HAP-1 (cell line): ENCODE data around the gene FRYL.
A peak's percentile ranks its signal among the peaks of the same experiment; 100 is the strongest.
"Not testable (repeated sequence)": the region's sequence is repeated elsewhere in the genome, so short reads cannot be mapped to it uniquely, and the experiment has no call there.

Experiments
- DNase-seq, 2 experiments: peaks; one replicate each; pipeline ENCODE4 v3.0.0-alpha.2; 2016 to 2020; ENCODE audit warnings: low spot score in 2 of 2
- H3K27me3 ChIP-seq: fragments of 250-450 bp; sonication (Bioruptor Pico); 2 replicates; pipeline ENCODE4 v1.5.1; 2020; ENCODE audit warnings: low read depth, mild to moderate bottlenecking, moderate library complexity
- H3K36me3 ChIP-seq: fragments of 250-450 bp; sonication (Bioruptor Pico); replicated peaks from 2 replicates; pipeline ENCODE4 v1.5.1; 2020; ENCODE audit warnings: mild to moderate bottlenecking
- H3K4me1 ChIP-seq: fragments of 250-450 bp; sonication (Bioruptor Pico); 2 replicates; pipeline ENCODE4 v1.5.1; 2020; ENCODE audit warnings: mild to moderate bottlenecking
- H3K4me3 ChIP-seq: fragments of 250-450 bp; sonication (Bioruptor Pico); 2 replicates; pipeline ENCODE4 v1.5.1; 2020; ENCODE audit warnings: mild to moderate bottlenecking, moderate library complexity
- H3K9me3 ChIP-seq: fragments of 250-450 bp; sonication (Bioruptor Pico); 2 replicates; pipeline ENCODE4 v1.5.1; 2020; ENCODE audit warnings: mild to moderate bottlenecking, moderate library complexity
- in situ Hi-C: fragments of 300-500 bp; cut with MboI; formaldehyde crosslinking; loops from 3 replicates; pipeline ENCODE4 v1.14.3; 2020; ENCODE audit warnings: low sequenced_read_pairs, inconsistent platforms, mixed read lengths

FRYL gene

GRCh38 chr4:48718818-48719465 is 61.1 kb downstream of the FRYL start:
- Histone ChIP-seq H3K27me3 (no peaks in the 10 kb centered on the region), H3K4me3 (no peak overlapping the region), H3K4me1 (peaks cover 12% of the 10 kb centered on the region), H3K9me3 (peaks cover 4% of the 10 kb centered on the region; the same call in 1 of the 2 replicates), H3K36me3 (no peaks in the 10 kb centered on the region)
- in situ Hi-C loops: no loop called here
- no peak for DNase-seq

- H3K4me3 ChIP-seq, H3K27me3 ChIP-seq, H3K36me3 ChIP-seq, H3K9me3 ChIP-seq, H3K4me1 ChIP-seq, DNase-seq, in situ Hi-C loops: not testable (repeated sequence)
Observed at GRCh38 chr4:48716285-48716684, 63.8 kb downstream of the FRYL start.

- Histone ChIP-seq H3K9me3 (no peaks in the 10 kb centered on the region), H3K36me3 (no peaks in the 10 kb centered on the region), H3K4me1 (no peaks in the 10 kb centered on the region), H3K4me3 (no peak overlapping the region), H3K27me3 (no peaks in the 10 kb centered on the region)
- no peak for DNase-seq
- in situ Hi-C loops: no loop called here
Observed at GRCh38 chr4:48710446-48711209, 69.5 kb downstream of the FRYL start.

DNA sequence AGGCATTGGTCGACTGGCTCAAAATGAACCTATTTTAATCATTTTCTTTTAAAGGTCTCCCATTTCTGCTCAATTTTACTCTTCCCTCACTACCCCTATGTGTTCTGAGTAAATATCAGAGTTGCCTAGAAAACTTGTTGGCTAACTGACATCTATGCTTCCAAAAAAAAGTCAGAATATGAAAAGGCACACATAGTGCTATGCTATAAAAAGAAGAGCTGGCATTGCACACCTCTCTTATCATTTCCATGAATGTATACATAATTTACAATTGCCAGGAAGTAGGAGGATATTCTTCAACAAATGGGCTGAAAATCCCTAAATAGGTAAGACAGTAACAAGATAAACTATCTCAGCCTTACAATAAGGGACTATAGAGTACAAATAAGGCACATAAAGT is 70.2 kb downstream of the FRYL start:
- in situ Hi-C loops: no loop called here
- H3K4me3 ChIP-seq: no peak overlapping the region
- no peaks in the 10 kb centered on the region for H3K27me3 ChIP-seq
- no peaks in the 10 kb centered on the region for H3K9me3 ChIP-seq
- no peak for DNase-seq
- no peaks in the 10 kb centered on the region for H3K36me3 ChIP-seq
- H3K4me1 ChIP-seq: peaks cover 2% of the 10 kb centered on the region; the same call in 1 of the 2 replicates

GRCh38 chr4:48708610-48709009 is 71.5 kb downstream of the FRYL start:
- peaks cover 6% of the 10 kb centered on the region for H3K4me1 ChIP-seq
- in situ Hi-C loops: no loop called here
- no peaks in the 10 kb centered on the region for H3K9me3 ChIP-seq
- H3K27me3 ChIP-seq: no peaks in the 10 kb centered on the region
- no peak overlapping the region for H3K4me3 ChIP-seq
- H3K36me3 ChIP-seq: no peaks in the 10 kb centered on the region
- no peak for DNase-seq

DNA sequence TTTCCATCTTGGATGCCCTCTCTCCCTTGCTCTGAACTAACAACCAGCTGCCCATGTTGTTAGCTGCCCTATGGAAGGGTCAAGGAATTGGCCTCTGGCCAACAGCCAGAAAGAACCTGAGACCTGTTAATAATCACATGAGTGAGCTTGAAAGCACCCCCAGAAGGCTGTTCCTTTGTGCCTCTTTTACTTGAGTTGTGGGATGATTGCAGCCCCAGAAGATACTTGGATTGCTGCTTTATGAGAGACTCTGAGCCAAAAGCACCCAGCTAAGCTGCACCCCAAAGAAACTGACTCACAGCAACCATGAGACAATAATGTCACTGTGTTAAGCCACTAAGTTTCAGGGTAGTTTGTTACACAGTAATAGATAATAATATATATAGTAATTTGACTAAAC is 73.3 kb downstream of the FRYL start:
- in situ Hi-C loops: no loop called here
- Histone ChIP-seq H3K36me3 (no peaks in the 10 kb centered on the region), H3K27me3 (no peaks in the 10 kb centered on the region), H3K4me3 (no peak overlapping the region), H3K4me1 (peaks cover 14% of the 10 kb centered on the region), H3K9me3 (no peaks in the 10 kb centered on the region)
- DNase-seq: no peak

DNA sequence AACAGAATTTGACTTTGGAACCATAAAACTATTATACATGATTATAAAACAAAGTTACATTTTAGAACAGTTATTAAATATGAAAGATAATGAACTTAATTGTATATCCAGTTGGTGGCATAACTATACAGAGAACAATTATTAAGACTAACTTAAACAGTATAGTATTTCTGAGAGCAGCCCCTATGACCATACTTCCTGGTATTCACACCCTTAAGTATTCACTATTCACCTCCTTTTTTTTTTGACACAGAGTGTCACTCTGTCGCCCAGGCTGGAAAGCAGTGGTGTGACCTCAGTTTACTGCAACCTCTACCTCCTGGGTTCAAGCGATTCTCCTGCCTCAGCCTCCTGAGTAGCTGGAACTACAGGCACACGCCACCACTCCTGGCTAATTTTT is 74.5 kb downstream of the FRYL start:
- Histone ChIP-seq H3K36me3 (no peaks in the 10 kb centered on the region), H3K9me3 (no peaks in the 10 kb centered on the region), H3K4me1 (peaks cover 14% of the 10 kb centered on the region), H3K27me3 (no peaks in the 10 kb centered on the region), H3K4me3 (no peak overlapping the region)
- DNase-seq: no peak
- in situ Hi-C loops: no loop called here

DNA sequence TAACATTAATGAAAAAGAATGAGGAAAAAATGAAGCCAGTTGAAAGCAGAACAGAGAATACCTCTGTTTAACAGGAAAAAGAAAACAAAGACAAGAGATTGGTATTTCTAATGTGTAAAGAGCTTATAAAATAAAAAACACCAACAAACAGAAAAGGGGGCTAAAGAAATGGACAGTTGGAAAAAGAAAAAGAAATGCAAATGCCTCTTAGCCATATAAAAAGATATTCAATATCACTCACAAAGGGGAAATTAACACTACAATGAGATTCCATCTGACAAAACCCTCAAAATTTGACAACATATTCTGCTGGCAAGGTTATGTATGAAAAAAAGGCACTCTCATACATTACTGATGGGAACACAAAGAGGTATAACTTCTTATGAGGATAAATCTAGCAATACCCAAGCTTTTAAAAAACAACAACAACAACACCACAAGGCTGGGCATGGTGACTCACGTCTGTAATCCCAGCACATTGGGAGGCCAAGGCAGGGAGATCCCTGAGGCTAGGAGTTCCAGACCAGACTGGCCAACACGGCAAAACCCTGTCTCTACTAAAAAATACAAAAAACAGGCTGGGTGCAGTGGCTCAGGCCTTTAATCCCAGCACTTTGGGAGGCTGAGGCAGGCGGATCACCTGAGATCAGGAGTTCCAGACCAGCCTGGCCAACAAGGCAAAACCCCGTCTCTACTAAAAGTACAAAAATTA is 75.8 kb downstream of the FRYL start:
- Histone ChIP-seq H3K4me3 (no peak overlapping the region), H3K27me3 (no peaks in the 10 kb centered on the region), H3K36me3 (no peaks in the 10 kb centered on the region), H3K9me3 (no peaks in the 10 kb centered on the region), H3K4me1 (peaks cover 18% of the 10 kb centered on the region)
- peak; percentile 65 to 96 for DNase-seq
- in situ Hi-C loops: no loop called here

- H3K4me1 ChIP-seq: peaks cover 32% of the 10 kb centered on the region
- H3K9me3 ChIP-seq: no peaks in the 10 kb centered on the region
- in situ Hi-C loops: no loop called here
- no peaks in the 10 kb centered on the region for H3K27me3 ChIP-seq
- no peak for DNase-seq
- H3K4me3 ChIP-seq: no peak overlapping the region
- no peaks in the 10 kb centered on the region for H3K36me3 ChIP-seq
Observed at GRCh38 chr4:48699475-48699874, 80.6 kb downstream of the FRYL start.

DNA sequence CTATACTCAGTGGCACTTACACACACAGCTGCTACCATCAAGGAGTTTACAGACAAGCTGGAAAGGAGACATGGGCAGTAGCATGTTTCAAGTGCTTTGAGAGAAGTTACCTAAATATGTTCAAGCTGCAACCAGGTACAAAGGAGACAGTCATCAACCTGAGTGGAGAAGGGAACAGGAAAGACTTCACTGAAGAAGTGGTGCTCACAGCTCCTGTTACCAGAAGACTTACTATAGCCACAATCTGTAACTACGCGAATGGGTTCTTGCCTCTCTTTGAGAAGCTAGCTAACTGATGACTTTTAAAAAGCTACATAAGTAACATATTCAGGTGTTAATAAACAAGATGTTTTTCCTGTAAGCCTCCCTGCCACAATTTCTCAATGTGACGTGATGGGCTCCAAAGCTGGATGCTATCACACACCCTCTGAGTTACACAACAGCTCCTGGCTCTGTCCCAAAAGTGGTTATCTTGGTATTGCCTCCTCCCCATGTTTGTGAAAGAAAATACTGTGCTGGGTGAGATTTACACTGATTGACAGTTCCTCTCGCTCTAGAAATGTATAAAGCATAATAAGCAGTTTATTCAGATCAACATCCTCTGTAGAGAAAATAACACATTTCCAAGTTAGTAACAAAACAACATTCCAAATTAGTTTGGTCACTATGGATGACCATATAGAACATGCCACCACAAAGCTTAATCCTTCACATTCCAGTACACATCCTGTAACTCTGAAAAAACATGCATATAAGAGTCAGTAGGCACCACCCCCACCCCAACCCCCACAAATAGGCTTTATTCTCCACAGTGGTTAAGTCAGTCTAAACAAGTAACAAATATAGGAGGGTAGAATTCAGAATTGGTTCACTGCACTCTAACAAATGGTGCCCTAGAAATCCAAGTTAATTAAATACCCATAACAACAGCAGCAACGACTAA is 81.8 kb downstream of the FRYL start:
- in situ Hi-C loops: no loop called here
- peak in 1 of 2 experiments; percentile 26 for DNase-seq
- Histone ChIP-seq H3K36me3 (no peaks in the 10 kb centered on the region), H3K4me3 (no peak overlapping the region), H3K9me3 (no peaks in the 10 kb centered on the region), H3K27me3 (no peaks in the 10 kb centered on the region), H3K4me1 (peaks cover 25% of the 10 kb centered on the region)

DNA sequence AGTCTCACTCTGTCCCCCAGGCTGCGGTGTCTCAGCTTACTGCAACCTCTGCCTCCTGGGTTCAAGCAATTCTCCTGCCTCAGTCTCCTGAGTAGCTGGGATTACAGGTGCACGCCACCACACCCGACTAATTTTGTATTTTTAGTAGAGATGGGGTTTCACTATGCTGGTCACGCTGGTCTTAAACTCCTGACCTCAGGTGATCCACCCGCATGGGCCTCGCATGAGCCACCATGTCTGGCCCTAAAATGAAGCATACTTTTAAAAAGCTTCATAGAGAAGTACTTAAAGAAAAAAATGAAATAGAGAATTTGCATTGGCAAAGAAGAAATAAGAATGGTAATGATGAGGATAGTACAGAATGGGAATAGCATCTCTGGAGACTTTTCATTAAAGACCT is 82.6 kb downstream of the FRYL start:
- DNase-seq, in situ Hi-C loops, H3K27me3 ChIP-seq, H3K9me3 ChIP-seq, H3K4me3 ChIP-seq, H3K36me3 ChIP-seq: not testable (repeated sequence)
- H3K4me1 ChIP-seq: peaks cover 27% of the 10 kb centered on the region

DNA sequence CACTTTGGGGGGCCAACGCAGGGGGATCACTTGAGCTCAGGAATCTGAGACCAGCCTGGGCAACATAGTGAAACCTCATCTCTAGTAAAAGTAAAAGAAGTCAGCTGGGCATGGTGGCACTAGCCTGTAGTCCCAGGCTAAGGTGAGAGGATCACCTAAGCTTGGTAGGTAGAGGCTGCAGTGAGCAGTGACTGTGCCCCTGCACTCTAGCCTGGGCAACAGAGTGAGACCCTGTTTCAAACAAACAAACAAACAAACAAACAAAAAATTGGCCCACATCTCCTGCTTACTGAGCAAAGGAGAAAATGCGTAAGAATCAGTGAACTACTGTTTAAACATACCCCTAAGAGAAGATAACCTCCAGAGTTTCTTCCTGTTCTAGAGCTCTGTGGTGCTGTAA is 85.3 kb downstream of the FRYL start:
- Histone ChIP-seq H3K4me1 (peaks cover 35% of the 10 kb centered on the region), H3K36me3 (no peaks in the 10 kb centered on the region), H3K9me3 (no peaks in the 10 kb centered on the region), H3K27me3 (no peaks in the 10 kb centered on the region), H3K4me3 (no peak overlapping the region)
- in situ Hi-C loops: no loop called here
- DNase-seq: no peak

DNA sequence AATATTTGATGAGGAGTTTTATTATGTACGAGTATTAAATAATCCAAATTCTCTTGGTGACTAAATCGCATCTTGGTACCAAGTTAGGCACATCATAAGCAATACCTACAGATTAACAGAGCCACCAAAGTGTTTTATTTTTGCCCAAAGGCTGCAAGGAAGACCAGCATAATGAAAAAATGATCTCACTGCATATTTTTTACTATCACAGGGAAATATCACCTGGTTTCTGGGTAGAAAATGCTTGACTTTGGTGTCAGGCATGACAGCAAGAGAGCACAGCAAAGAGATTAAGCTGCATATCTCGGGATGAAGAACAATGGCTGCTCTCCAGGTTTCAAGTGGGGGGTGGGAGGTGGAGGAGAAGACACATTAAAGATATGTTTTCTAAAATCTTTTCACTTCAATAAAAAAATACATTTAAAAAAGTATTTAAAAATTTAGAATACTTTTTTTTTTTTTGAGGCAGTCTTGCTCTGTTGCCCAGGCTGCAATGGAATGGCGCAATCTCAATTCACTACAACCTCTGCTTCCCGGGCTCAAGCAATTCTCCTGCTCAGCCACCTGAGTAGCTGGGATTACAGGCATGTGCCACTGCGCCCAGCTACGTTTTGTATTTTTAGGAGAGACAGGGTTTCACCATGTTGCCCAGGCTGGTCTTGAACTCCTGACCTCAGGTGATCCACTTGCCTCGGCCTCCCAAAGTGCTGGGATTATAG is 86.1 kb downstream of the FRYL start:
- DNase-seq: no peak
- Histone ChIP-seq H3K9me3 (no peaks in the 10 kb centered on the region), H3K4me3 (no peak overlapping the region), H3K27me3 (no peaks in the 10 kb centered on the region), H3K36me3 (no peaks in the 10 kb centered on the region), H3K4me1 (peaks cover 33% of the 10 kb centered on the region)
- in situ Hi-C loops: no loop called here
